Measurements from ENCODE around the gene IFNGR1.
"Not testable (repeated sequence)": the region's sequence is repeated elsewhere in the genome, so short reads cannot be mapped to it uniquely, and the experiment has no call there.

The IFNGR1 gene

GRCh38 chr6:137210903-137211302 lies 8.3 kb downstream of the IFNGR1 start:
- DNase-seq: no peak

- DNase-seq: no peak
Observed at GRCh38 chr6:137208279-137208678, 10.9 kb downstream of the IFNGR1 start.

- DNase-seq: not testable (repeated sequence)
Observed at GRCh38 chr6:137207457-137207856, 11.7 kb downstream of the IFNGR1 start.

- no peak for DNase-seq
Observed at GRCh38 chr6:137206577-137206976, 12.6 kb downstream of the IFNGR1 start.

GRCh38 chr6:137203256-137203655 lies 15.9 kb downstream of the IFNGR1 start:
- no peak for DNase-seq

- no peak for DNase-seq
Observed at GRCh38 chr6:137202078-137202477, 17.1 kb downstream of the IFNGR1 start.

- no peak for DNase-seq
Observed at GRCh38 chr6:137201006-137201405, 18.2 kb downstream of the IFNGR1 start.

GRCh38 chr6:137200288-137200687 lies 18.9 kb downstream of the IFNGR1 start:
- no peak for DNase-seq

- no peak for DNase-seq
Observed at GRCh38 chr6:137197684-137198645, 21.2 kb downstream of the IFNGR1 start.

GRCh38 chr6:137193256-137194070 lies 25.7 kb downstream of the IFNGR1 start:
- DNase-seq: no peak

- no peak for DNase-seq
Observed at GRCh38 chr6:137192821-137193220, 26.4 kb downstream of the IFNGR1 start.

GRCh38 chr6:137191670-137192069 lies 27.5 kb downstream of the IFNGR1 start:
- DNase-seq: no peak

GRCh38 chr6:137191236-137191635 lies 27.9 kb downstream of the IFNGR1 start:
- DNase-seq: no peak

- no peak for DNase-seq
Observed at GRCh38 chr6:137190583-137191094, 28.5 kb downstream of the IFNGR1 start.

GRCh38 chr6:137188855-137189254 lies 30.3 kb downstream of the IFNGR1 start:
- no peak for DNase-seq

- no peak for DNase-seq
Observed at GRCh38 chr6:137185290-137185689, 33.9 kb downstream of the IFNGR1 start.

- DNase-seq: no peak
Observed at GRCh38 chr6:137182654-137183073, 36.5 kb downstream of the IFNGR1 start.

- no peak for DNase-seq
Observed at GRCh38 chr6:137181891-137182653, 37.1 kb downstream of the IFNGR1 start.

- no peak for DNase-seq
Observed at GRCh38 chr6:137177611-137178010, 41.6 kb downstream of the IFNGR1 start.

GRCh38 chr6:137176729-137177128 lies 42.5 kb downstream of the IFNGR1 start:
- DNase-seq: no peak

GRCh38 chr6:137175868-137176245 lies 43.3 kb downstream of the IFNGR1 start:
- no peak for DNase-seq

GRCh38 chr6:137175157-137175867 lies 43.9 kb downstream of the IFNGR1 start:
- DNase-seq: no peak

Data from CD4-positive, alpha-beta T cell treated with Interleukin-6 for 4 hours (primary cell).